Stimulated activated CD4-positive, alpha-beta T cell treated with anti-CD3 and anti-CD28 coated beads, Interleukin-4, amount 100 ng/mL, for 1 hour (primary cell): Measurements from ENCODE around the gene CLIC2.
"Not testable (repeated sequence)": the region's sequence is repeated elsewhere in the genome, so short reads cannot be mapped to it uniquely, and the experiment has no call there.

ENCODE experiments used
- DNase-seq: peaks from one replicate; pipeline ENCODE4 v3.0.0-alpha.2; 2020

The CLIC2 gene

GRCh38 chrX:155334486-155335336 lies at the start of gene CLIC2:
Gene CLIC2 (minus strand): TSS chrX:155334614. CDS start chrX:155334427, 187 bp downstream.
- no peak for DNase-seq

GRCh38 chrX:155382529-155382967 lies 48.1 kb upstream of the CLIC2 start:
- DNase-seq, result not testable (repeated sequence)

- DNase-seq, result not testable (repeated sequence)
Measured at GRCh38 chrX:155381843-155382528, 47.6 kb upstream of the CLIC2 start, which contains the start of gene F8A2. Gene F8A2 (plus strand): TSS chrX:155382095. CDS start chrX:155382115, 20 bp downstream.

- not testable (repeated sequence) for DNase-seq
Measured at GRCh38 chrX:155379802-155380201, 45.4 kb upstream of the CLIC2 start.

GRCh38 chrX:155373777-155374458 lies 39.5 kb upstream of the CLIC2 start:
- not testable (repeated sequence) for DNase-seq

DNA sequence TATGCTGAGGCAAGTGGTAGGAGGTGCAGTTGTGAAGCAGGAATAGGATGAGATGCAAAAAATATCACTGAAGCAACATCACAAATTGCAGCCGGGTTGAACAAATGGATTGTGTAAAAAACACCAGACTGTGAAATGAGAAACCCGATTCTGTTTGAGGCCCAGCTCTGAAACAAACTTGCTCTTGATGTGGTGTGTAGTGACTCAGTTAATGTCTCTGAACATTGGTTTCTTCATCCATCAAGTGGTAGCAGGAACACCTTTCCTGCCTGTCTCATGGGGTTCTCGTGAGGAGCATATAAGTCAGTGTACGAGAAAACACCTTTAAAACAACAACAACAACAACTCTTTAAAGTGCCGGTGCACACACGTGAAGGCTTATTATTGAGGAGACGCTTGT lies 29.3 kb upstream of the CLIC2 start:
- not testable (repeated sequence) for DNase-seq

GRCh38 chrX:155349448-155349847 lies 15.0 kb upstream of the CLIC2 start:
- not testable (repeated sequence) for DNase-seq

- DNase-seq, result not testable (repeated sequence)
Measured at GRCh38 chrX:155345689-155346088, 11.3 kb upstream of the CLIC2 start.

- not testable (repeated sequence) for DNase-seq
Measured at GRCh38 chrX:155335337-155335712, 911 bp upstream of the CLIC2 start.

- no peak for DNase-seq
Measured at GRCh38 chrX:155333544-155334100, 792 bp downstream of the CLIC2 start.

DNA sequence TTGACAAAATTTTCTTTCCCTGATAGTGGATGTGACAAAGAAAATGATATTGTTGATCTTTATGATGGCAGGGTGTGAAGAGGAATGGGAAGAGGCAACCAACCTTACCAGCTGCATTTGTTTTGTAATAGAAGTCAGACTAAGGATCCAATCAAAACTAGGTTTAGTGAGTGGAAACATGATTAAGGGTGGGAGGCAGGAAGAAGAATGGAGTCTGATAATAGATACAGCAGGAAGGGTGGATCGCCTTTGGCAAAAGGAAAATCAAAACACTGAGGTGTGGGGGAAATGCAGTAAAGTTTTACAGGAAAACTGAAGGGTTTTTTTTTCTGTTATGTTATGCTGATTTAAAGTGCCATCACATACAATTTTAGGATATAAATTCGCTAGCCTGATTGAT lies 3.4 kb downstream of the CLIC2 start:
- no peak for DNase-seq

DNA sequence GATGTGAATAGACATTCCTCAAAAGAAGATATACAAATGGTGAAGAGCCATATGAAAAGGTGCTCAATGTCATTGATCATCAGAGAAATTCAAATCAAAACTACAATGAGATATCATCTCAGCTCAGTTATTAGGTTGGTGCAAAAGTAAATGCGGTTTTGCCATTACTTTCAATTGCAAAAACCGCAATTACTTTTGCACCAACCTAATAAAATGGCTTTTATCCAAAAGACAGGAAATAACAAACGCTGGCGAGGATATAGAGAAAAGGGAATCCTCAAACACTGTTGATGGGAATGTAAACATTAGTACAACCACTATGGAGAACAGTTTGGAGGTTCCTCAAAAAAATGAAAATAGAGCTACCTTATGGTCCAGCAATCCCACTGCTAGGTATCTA lies 5.1 kb downstream of the CLIC2 start:
- DNase-seq, result no peak

- no peak for DNase-seq
Measured at GRCh38 chrX:155326610-155327009, 7.8 kb downstream of the CLIC2 start.

GRCh38 chrX:155314260-155314659 lies 20.2 kb downstream of the CLIC2 start:
- DNase-seq, result no peak

- DNase-seq, result no peak
Measured at GRCh38 chrX:155313766-155314165, 20.6 kb downstream of the CLIC2 start.

GRCh38 chrX:155293771-155294170 lies 40.6 kb downstream of the CLIC2 start:
- DNase-seq, result no peak

DNA sequence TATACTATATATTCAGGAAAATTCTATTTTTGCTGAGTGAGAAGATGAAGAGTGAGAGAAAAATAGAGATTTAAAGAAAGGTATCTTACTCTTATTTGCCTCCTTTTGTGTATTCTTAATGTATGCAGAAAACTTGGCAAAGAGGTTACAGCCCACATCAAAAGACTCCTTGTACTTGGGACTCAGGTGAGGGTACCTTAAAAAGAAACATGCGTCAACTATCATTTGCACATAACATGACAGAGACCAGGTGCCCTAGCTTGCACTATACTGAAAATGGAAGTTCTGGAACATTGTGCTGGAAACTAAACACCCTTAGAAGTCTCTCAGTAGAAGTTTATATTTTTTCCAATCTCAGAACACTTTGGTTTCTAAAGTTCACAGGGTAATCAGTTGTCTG lies 54.5 kb downstream of the CLIC2 start:
- DNase-seq, result no peak

GRCh38 chrX:155270969-155271368 lies 63.4 kb downstream of the CLIC2 start:
- DNase-seq, result no peak

DNA sequence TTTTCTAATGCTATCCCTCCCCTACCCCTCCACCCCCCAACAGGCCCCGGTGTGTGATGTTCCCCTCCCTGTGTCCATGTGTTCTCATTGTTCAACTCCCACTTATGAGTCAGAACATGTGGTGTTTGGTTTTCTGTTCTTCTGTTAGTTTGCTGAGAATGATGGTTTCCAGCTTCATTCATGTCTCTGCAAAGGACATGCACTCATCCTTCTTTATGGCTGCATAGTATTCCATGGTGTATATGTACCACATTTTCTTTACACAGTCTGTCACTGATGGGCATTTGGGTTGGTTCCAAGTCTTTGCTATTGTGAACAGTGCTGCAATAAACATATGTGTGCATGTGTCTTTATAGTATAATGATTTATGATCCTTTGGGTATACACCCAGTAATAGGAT lies 66.4 kb downstream of the CLIC2 start:
- not testable (repeated sequence) for DNase-seq

DNA sequence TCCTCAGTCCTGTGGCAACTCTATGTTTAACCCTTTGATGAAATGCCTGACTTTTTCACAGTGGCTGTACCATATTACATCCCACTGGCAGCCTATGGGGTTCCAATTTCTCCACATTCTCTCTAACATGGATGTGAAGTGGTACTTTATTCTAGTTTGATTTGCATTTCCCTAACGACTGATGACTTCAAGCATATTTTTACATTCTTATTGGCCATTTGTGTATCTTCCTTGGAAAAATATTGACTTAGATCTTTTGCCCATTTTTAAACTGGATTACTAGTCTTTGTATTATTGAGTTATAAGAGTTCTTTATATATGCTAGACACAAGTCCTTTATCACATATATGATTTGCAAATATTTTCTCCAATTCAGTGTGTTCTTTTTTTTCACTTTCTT lies 68.0 kb downstream of the CLIC2 start:
- DNase-seq, result no peak

GRCh38 chrX:155263854-155264628 lies 70.4 kb downstream of the CLIC2 start, which contains the start of gene RAB39B:
Gene RAB39B (minus strand): TSS chrX:155264491. CDS start chrX:155264288, 203 bp downstream.
- peak; percentile 70 for DNase-seq
